ENCODE data around the gene AGBL3.

DNA sequence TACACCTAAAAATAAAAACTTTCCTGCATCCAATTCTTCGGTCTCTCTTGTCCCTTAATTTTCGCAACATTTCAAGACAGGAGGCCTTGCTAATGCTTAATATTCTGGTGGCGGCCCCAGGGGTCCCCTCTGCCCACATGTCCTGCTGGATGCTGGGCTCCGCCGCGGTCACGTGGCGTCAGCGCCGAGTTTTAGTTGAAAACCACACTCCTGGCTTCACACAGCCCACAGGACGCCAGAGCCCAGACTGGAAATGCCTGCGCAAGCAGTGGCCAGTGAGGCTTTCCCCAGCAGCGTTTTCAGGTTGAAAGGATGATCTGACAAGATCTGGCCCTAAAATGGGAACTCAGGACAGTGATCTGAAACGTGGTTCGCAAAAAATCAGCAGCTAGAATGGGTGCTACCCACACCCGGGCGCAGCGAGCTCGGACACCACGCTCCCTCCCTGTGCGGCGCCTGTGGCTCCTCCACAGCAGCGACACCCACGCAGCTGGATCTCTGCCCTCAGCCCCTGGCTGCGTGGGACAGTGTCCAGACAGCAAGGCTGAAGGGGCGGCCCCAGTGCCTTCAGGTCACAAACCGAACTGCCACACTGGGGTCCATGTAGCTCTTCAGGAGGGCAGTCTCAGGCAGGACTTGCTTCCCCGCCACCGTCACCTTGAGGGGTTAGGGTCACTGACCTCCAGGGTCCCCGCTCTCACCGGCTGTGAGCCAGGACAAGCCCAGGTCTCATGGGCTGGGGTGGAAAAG lies 195.8 kb downstream of the AGBL3 start:
- TF ChIP-seq POLR2A (IDR thresholded peaks at IDR 0.05; ENCODE audit: low read length) (no peak), GATA1 (IDR thresholded peaks at IDR 0.05; ENCODE audit: low read depth, low read length) (no peak)
